Activated naive CD8-positive, alpha-beta T cell (primary cell): ENCODE results near the gene C3orf22.
"Not testable (repeated sequence)": the region's sequence is repeated elsewhere in the genome, so short reads cannot be mapped to it uniquely, and the experiment has no call there.

Experiments used
- H3K27ac Mint-ChIP-seq: one replicate; pipeline ENCODE4 v1.8.0; 2021; ENCODE audit warnings: mixed read lengths
- H3K27me3 Mint-ChIP-seq: one replicate; pipeline ENCODE4 v1.8.0; 2021; ENCODE audit warnings: mixed read lengths
- H3K36me3 Mint-ChIP-seq: one replicate; pipeline ENCODE4 v1.8.0; 2021; ENCODE audit warnings: mixed read lengths
- H3K4me1 Mint-ChIP-seq: one replicate; pipeline ENCODE4 v1.8.0; 2021; ENCODE audit warnings: low read depth, mixed read lengths
- H3K4me3 Mint-ChIP-seq: one replicate; pipeline ENCODE4 v1.8.0; 2021; ENCODE audit warnings: mild to moderate bottlenecking, mixed read lengths
- H3K9me3 Mint-ChIP-seq: one replicate; pipeline ENCODE4 v1.8.0; 2021; ENCODE audit warnings: low read depth, mixed read lengths

The C3orf22 gene, protein sequence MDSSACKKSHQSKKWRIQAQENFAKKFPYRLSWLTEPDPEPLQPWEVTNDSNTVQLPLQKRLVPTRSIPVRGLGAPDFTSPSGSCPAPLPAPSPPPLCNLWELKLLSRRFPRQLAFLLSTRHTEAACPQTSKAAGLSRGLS

DNA sequence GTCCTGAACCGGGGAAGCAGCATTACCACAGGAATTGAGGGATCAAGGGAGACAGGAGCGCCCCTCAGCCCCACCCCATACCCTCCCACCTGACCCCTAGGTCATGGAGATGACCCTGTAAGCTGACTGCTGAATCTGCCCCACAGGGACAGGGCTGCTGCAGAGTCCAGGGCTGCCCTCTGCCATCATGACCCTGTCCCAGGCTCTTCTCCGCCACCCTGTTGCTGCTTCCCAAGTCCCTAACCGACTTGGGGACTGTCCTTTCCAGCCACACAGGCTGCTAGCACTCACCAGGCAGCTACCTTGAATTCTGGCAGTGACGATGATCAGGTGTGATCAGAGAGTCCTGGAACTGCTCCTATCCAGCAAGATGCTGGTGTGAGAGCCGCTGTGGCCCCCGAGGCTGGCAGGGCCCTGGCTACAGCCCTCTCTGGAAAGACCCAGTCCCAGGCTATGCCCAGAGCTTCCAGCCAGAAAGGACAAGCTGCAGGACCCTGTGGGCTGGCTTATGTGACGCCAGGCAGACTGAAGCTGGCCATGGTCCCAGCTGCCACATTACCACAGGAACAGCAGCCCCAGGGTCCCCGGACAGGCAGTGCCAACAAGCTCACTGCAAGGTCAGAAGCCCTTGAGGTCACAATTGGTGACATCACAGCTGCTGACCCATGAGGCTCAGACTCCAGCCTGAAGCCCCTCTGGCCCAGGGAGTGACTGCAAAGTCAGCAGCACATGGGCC lies at the start of gene C3orf22:
Gene C3orf22, minus strand, starts transcription at position 597 of the 736 bp plus-strand sequence. CDS start 5,542 bp downstream, outside the sequence.
- Mint-ChIP-seq H3K9me3 (peaks cover 9% of the 10 kb centered on the region), H3K27me3 (no peaks in the 10 kb centered on the region), H3K4me1 (no peaks in the 10 kb centered on the region), H3K4me3 (no peak within 1 kb of the TSS), H3K36me3 (peaks cover 3% of the 10 kb centered on the region), H3K27ac (no peak within 1 kb of the TSS)

DNA sequence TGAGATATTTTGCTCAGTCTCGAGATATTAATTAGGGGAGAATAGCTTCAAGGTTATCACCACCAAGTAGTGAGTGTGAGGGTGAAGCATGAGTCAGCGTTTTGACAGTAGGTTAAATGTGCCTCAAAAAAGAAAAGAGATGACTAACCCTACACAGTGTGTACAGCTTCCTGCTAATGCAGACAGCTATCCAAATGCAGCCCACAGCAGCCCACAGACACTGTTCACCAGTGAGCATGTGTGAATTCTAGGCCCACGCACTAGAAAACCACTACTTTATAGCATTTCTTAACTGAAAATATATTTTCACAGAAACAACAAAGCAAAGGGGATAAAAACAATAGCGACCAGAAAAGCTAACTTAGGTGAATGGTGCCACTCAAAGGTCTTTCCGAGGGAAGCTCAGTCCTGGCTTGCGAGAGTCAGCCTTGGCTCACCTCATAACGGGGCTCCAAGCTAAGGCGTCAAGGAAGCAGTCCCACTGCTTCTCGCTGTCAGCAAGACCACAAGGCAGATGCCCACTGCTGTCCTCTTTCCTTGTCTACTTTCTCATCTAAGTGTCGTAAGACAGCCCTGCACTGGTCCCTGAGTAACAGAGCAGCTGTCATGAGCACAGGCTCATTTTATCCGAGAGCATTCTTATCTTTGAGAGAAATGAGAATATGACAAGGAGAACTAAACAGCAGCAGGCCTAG lies 48.6 kb upstream of the C3orf22 start:
- Mint-ChIP-seq H3K27ac (no peak overlapping the region), H3K27me3 (no peaks in the 10 kb centered on the region), H3K9me3 (no peaks in the 10 kb centered on the region), H3K36me3 (peaks cover 30% of the 10 kb centered on the region), H3K4me3 (no peak overlapping the region), H3K4me1 (peaks cover 3% of the 10 kb centered on the region)

DNA sequence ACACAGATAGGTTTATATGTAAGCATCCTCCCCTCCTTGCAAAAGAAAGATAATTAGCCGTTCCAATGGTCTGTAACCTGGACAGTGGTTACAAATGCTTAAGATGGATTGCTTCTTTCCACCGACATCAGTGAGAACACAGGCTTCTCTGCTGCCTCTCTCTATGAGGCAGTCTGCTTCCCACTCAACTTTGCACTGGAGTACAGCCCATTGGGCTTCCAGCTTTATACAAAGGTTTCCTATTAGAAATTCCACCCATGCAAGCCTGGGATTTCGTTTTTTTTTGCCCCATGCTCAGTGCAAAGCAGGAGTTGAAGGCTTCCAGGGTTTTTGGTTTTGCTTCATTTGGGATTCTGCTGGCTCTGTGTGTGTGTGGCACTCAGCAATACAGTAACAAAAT lies 47.3 kb upstream of the C3orf22 start:
- Mint-ChIP-seq H3K9me3 (no peaks in the 10 kb centered on the region), H3K27ac (no peak overlapping the region), H3K4me1 (no peaks in the 10 kb centered on the region), H3K36me3 (peaks cover 30% of the 10 kb centered on the region), H3K4me3 (no peak overlapping the region), H3K27me3 (no peaks in the 10 kb centered on the region)

DNA sequence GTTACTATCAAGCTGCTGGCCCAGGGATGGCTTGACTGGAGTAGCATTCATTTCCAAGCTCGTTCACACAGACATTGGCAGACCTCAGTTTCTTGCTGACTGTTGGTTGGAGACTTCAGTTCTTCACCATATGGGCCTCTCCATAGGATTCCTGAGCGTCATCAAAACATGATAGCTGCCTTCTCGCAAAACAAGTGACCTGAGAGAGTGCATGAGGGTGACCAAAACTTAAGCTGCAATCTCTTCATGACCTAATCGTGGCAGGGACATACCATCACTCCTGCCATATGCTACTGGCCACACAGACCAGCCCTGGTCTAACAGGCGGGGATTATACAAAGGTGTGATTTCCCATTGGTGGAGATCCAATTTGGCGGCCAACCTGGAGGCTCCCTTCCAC lies 46.0 kb upstream of the C3orf22 start:
- H3K9me3 Mint-ChIP-seq: no peaks in the 10 kb centered on the region
- H3K36me3 Mint-ChIP-seq: peaks cover 30% of the 10 kb centered on the region
- no peaks in the 10 kb centered on the region for H3K4me1 Mint-ChIP-seq
- no peaks in the 10 kb centered on the region for H3K27me3 Mint-ChIP-seq
- H3K4me3 Mint-ChIP-seq: no peak overlapping the region
- no peak overlapping the region for H3K27ac Mint-ChIP-seq

DNA sequence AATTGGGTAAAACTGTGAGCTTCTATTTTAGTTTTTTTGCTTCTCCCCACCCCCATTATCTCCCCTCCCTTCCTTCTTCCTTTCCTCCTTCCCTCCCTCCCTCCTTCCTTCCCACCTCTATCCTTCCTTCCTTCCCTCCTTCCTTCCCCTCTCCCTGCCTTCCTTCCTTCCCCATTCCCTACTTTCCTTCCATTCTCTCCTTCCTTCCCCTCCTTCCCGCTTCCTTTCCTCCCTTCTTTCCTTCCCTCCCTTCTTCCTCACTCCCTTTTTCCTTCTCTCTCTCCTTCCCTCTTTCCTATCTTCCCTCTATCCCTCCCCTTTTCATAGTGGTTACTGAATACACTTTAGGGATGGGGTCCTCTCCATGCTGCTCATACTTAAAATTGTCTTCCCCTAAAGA lies 40.4 kb upstream of the C3orf22 start:
- Mint-ChIP-seq H3K4me3 (no peak overlapping the region), H3K9me3 (peaks cover 4% of the 10 kb centered on the region), H3K27ac (no peak overlapping the region), H3K36me3 (peaks cover 13% of the 10 kb centered on the region), H3K4me1 (no peaks in the 10 kb centered on the region), H3K27me3 (no peaks in the 10 kb centered on the region)

DNA sequence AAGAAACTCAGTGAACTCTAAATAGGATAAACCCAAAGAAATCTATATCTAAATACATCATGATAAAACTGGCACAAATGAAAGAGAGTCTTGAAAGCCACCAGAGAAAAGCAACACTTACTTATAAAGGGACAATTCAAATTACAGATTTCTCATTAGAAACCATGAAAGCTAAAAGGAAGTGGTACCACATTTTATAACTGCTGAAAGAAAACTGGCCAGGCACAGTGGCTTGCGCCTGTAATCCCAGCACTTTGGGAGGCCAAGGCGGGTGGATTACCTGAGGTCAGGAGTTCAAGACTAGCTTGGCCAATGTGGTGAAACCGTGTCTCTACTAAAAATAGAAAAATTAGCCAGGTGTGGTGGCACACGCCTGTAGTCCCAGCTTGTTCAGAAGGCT lies 36.7 kb upstream of the C3orf22 start:
- peaks cover 10% of the 10 kb centered on the region for H3K9me3 Mint-ChIP-seq
- H3K27ac Mint-ChIP-seq, H3K36me3 Mint-ChIP-seq, H3K4me3 Mint-ChIP-seq, H3K4me1 Mint-ChIP-seq, H3K27me3 Mint-ChIP-seq: not testable (repeated sequence)

DNA sequence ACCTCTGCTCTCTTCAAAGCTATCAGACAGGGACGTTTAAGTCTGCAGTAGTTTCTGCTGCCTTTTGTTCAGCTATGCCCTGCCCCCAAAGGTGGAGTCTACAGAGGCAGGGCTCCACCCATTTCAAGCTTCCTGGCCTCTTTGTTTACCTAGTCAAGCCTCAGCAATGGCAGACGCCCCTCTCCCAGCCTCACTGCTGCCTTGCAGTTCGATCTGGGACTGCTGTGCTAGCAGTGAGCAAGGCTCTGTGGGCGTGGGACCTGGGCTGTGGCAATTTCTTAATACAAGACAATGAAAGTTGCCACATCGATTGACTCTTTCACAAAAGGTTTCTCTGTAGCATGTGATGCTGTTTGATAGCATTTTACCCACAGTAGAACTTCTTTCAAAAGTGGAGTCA lies 32.8 kb upstream of the C3orf22 start:
- H3K27me3 Mint-ChIP-seq, H3K4me1 Mint-ChIP-seq, H3K4me3 Mint-ChIP-seq, H3K27ac Mint-ChIP-seq: not testable (repeated sequence)
- peaks cover 14% of the 10 kb centered on the region for H3K9me3 Mint-ChIP-seq
- peaks cover 13% of the 10 kb centered on the region for H3K36me3 Mint-ChIP-seq

DNA sequence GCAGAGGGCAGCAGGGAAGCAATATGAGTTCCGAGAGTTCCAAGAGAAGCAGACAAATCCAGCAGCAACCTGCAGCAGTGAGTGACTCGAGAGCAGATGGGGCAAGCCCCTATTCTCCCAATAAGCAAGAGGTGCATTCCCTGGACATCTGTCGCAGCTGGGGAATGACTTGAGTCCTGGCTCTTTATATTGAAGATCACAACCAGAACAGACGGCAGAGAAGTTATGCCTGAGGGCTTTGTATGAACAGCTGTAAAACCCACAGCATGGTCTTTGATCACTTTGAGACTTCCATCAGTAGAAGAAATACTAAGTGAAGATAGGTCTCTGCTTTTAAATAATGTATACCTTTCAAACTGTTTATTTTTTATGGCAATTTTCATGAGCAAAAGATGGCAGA lies 23.6 kb upstream of the C3orf22 start:
- no peaks in the 10 kb centered on the region for H3K27me3 Mint-ChIP-seq
- H3K27ac Mint-ChIP-seq: no peak overlapping the region
- no peak overlapping the region for H3K4me3 Mint-ChIP-seq
- no peaks in the 10 kb centered on the region for H3K4me1 Mint-ChIP-seq
- H3K36me3 Mint-ChIP-seq: no peaks in the 10 kb centered on the region
- no peaks in the 10 kb centered on the region for H3K9me3 Mint-ChIP-seq

DNA sequence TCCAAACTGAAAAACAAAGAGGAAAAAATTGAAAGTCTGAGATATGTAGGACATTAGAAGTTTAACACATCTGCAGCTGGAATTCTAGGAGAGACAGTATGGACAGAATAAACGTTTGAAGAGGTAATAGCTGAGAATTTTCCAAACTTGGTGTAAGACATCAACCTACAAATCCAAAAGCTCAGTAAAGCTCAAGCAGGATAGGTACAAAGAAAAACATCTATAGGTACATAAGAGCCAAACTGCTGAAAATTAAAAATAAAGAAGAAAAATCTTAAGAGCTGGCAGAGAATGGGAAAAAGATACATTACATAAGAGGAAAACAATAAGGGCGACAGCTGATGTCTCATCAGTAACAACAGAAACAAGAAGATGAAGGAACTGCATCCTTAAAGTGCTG lies 22.8 kb upstream of the C3orf22 start:
- Mint-ChIP-seq H3K4me3 (no peak overlapping the region), H3K4me1 (no peaks in the 10 kb centered on the region), H3K27me3 (no peaks in the 10 kb centered on the region), H3K27ac (no peak overlapping the region), H3K9me3 (no peaks in the 10 kb centered on the region), H3K36me3 (no peaks in the 10 kb centered on the region)

DNA sequence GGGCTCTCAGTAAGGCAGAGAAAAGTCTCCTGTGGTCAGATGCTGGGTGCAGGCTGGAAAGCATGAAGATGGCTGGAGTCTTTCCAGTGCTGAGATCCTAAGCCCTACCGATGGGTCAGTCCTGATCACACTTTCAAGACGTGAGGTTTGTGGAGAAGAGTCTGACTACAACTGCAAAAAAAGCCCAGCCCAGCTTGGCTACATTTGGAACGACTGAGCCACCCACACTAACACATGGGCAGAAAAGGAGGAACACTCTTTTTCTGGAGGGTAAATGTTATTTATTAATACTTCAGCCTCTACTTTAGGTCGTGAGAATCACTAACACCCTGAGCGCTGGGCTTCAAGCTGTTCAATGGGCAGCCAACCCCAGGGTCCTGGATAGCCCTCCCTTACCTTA lies 22.0 kb upstream of the C3orf22 start:
- Mint-ChIP-seq H3K4me1 (no peaks in the 10 kb centered on the region), H3K9me3 (no peaks in the 10 kb centered on the region), H3K27me3 (no peaks in the 10 kb centered on the region), H3K4me3 (no peak overlapping the region), H3K36me3 (no peaks in the 10 kb centered on the region), H3K27ac (no peak overlapping the region)

DNA sequence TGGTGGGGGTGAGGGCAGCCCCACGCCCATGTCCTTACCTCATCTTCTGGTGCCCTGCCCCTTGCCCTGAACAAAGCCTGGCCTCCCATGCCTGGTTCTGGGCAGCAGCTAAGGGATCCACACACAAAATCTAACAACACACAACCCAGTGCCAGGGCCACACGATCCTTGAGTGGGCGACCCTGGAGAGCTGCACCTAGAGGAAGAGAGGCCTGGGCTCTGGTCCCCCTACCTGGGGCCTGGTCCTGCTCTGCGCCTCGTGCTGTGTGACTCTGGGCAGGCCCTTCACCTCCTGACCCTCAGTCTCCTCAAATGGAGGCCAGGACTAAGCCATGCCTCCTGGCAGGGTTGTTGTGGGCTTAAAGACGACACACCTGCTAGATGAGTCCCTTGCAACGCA lies 20.0 kb upstream of the C3orf22 start:
- Mint-ChIP-seq H3K27me3 (no peaks in the 10 kb centered on the region), H3K9me3 (no peaks in the 10 kb centered on the region), H3K36me3 (no peaks in the 10 kb centered on the region), H3K4me1 (no peaks in the 10 kb centered on the region), H3K27ac (no peak overlapping the region), H3K4me3 (no peak overlapping the region)

DNA sequence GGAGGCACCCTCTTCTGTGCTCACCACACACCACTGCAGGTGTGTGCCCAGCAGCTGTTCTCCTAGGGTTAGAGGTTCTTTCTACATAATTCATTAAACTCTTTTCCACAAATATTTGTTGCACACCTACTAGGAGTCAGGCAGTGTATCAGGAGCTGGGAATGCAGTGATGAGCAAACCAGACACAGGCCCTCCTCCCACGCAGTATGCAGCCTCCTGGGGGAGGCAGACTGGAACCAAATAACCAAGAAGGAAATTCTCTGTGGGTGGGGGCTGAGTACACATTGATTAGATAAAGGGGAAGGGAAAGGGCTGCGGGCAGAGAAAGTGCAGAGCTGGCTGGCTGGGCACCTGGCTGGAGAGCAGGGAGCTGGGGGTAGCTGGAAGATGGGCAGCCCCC lies 18.5 kb upstream of the C3orf22 start:
- Mint-ChIP-seq H3K4me1 (no peaks in the 10 kb centered on the region), H3K9me3 (no peaks in the 10 kb centered on the region), H3K4me3 (no peak overlapping the region), H3K36me3 (no peaks in the 10 kb centered on the region), H3K27ac (no peak overlapping the region), H3K27me3 (no peaks in the 10 kb centered on the region)

DNA sequence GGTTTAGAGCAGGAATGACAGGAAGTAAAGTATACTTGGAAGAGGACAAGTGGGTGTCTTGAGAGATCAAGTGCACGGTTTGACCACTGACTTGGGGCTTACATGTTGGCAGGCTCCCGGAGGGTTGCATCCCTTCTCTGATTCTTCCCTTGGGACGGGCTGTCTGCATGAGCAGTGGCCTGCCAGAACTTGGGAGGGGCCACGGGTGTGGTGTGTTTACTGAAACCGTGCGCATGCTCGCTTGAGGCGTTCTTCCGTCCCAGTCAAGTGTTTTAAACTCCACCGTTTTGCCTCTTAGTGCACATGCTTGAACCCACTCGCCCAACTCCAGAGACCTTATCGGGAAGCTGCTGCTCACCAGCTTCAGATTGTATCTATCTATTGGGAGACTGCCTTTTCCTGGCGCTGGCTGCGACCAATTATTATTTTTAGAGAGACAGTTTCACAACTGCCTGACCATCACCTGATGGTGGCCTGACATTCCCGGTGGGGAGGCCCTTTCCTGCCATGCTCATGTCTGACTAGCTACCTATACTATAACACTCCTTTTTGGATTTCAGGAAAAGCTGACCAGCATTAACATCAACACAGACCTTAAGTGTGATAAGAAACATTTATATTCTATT lies 14.9 kb upstream of the C3orf22 start:
- Mint-ChIP-seq H3K27ac (no peak overlapping the region), H3K36me3 (no peaks in the 10 kb centered on the region), H3K27me3 (no peaks in the 10 kb centered on the region), H3K4me1 (no peaks in the 10 kb centered on the region), H3K4me3 (no peak overlapping the region), H3K9me3 (no peaks in the 10 kb centered on the region)

DNA sequence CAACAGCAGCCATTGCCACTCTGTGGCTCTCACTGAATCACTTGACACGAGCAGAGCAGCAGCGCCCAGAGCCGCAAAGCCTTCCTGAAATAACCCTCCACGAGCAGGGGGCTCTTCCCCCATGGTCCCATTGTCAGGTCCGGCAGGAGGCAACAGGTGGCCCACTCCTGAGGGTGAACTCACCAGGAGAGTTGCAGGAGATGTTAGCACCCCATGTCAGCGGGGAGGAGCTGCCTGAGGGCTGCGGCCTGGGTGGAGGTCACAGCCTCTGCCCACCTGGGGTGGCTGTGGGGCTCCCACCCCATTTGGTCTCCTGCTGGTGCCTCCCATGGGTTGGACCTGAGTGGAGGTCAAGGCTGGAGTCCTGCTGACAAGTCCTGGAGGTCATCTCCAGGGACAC lies 12.3 kb upstream of the C3orf22 start:
- H3K27ac Mint-ChIP-seq: no peak overlapping the region

DNA sequence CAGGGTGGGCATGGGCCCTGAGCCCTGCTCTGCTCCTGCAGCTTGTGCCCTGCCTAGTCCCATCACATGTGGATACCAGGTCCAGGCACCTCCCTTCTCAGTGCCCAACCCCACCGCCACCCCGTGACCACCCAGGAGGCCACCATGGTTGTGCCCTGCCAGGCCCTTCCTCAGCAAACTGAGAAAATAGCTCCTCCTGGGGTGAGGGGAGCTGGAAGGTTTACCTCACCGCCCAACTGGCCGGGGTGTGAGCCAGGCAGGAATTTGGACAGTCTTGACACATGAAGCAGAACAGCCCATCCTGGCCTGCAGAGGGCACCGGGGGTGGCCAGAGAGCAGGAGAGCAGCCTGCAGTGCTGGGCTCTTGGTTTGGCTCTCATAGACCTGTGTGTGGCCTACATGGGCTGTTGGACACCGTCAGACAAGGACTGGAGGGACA lies 11.4 kb upstream of the C3orf22 start:
- H3K4me1 Mint-ChIP-seq: no peaks in the 10 kb centered on the region
- peaks cover 3% of the 10 kb centered on the region for H3K27me3 Mint-ChIP-seq
- peaks cover 2% of the 10 kb centered on the region for H3K36me3 Mint-ChIP-seq
- H3K9me3 Mint-ChIP-seq: no peaks in the 10 kb centered on the region
- no peak overlapping the region for H3K4me3 Mint-ChIP-seq
- H3K27ac Mint-ChIP-seq: no peak overlapping the region

More for the DNA sequence above, 12.3 kb upstream of the C3orf22 start:
- H3K4me1 Mint-ChIP-seq: no peaks in the 10 kb centered on the region
- H3K36me3 Mint-ChIP-seq: no peaks in the 10 kb centered on the region
- H3K27me3 Mint-ChIP-seq: no peaks in the 10 kb centered on the region
- no peaks in the 10 kb centered on the region for H3K9me3 Mint-ChIP-seq
- no peak overlapping the region for H3K4me3 Mint-ChIP-seq
